ENCODE measurements around the gene PSMA5. TPM values are rescaled to one million over a fixed set of nuclear protein-coding genes. Genes with fewer than 3 reads are reported as not detected.

Gene PSMA5
- total and polyA plus RNA-seq, 2 of the 13 experiments (the other 11 are each of a cell fraction or from before 2014, with no cell fraction given): 140 to 169 TPM

- TF ChIP-seq MYC (CRISPR knock-in tag; IDR thresholded peaks at IDR 0.05; ENCODE audit: borderline replicate concordance) (no peak), KDM5B (CRISPR knock-in tag; IDR thresholded peaks at IDR 0.05; ENCODE audit: borderline replicate concordance) (no peak), ZNF790 (CRISPR knock-in tag; IDR thresholded peaks at IDR 0.05; ENCODE audit: borderline replicate concordance) (no peak; the same call in 1 of the 2 replicates), ARNT2 (CRISPR knock-in tag; IDR thresholded peaks at IDR 0.05; ENCODE audit: low read depth) (peak; percentile 49; the same call in 1 of the 2 replicates), ZNF326 (CRISPR knock-in tag; IDR thresholded peaks at IDR 0.05; ENCODE audit: borderline replicate concordance) (no peak), TCF7L2 (IDR thresholded peaks at IDR 0.05; ENCODE audit: low read depth, low read length) (no peak), ZNF530 (CRISPR knock-in tag; IDR thresholded peaks at IDR 0.05; ENCODE audit: low read depth) (no peak), AKAP8 (CRISPR knock-in tag; IDR thresholded peaks at IDR 0.05) (no peak), STAT5B (CRISPR knock-in tag; IDR thresholded peaks at IDR 0.05) (no peak), DBP (CRISPR knock-in tag; IDR thresholded peaks at IDR 0.05; ENCODE audit: not compliant biosample characterization) (no peak), ZKSCAN1 (IDR thresholded peaks at IDR 0.05; ENCODE audit: low read length) (no peak), KLF9 (CRISPR knock-in tag; IDR thresholded peaks at IDR 0.05; ENCODE audit: low read depth) (no peak), YEATS4 (CRISPR knock-in tag; IDR thresholded peaks at IDR 0.05; ENCODE audit: borderline replicate concordance) (no peak), JDP2 (CRISPR knock-in tag; IDR thresholded peaks at IDR 0.05; ENCODE audit: borderline replicate concordance) (no peak), KLF13 (CRISPR knock-in tag; IDR thresholded peaks at IDR 0.05) (no peak), ZSCAN31 (CRISPR knock-in tag; IDR thresholded peaks at IDR 0.05; ENCODE audit: low read depth) (no peak), KLF15 (CRISPR knock-in tag; IDR thresholded peaks at IDR 0.05; ENCODE audit: borderline replicate concordance) (no peak), GZF1 (CRISPR knock-in tag; IDR thresholded peaks at IDR 0.05) (no peak), HIVEP1 (CRISPR knock-in tag; IDR thresholded peaks at IDR 0.05) (0 out of 2 replicates have a peak, but pooled peaks have one; percentile 40), E2F2 (CRISPR knock-in tag; IDR thresholded peaks at IDR 0.05; ENCODE audit: borderline replicate concordance) (no peak), ZNF18 (CRISPR knock-in tag; IDR thresholded peaks at IDR 0.05; ENCODE audit: insufficient replicate concordance) (no peak), ZFP1 (CRISPR knock-in tag; IDR thresholded peaks at IDR 0.05) (peak; percentile 41; the same call in 1 of the 2 replicates), U2AF1 (optimal IDR thresholded peaks at IDR 0.05; ENCODE audit: low read depth, low read length) (no peak), ZBTB38 (CRISPR knock-in tag; IDR thresholded peaks at IDR 0.05) (peak; percentile 13; the same call in 1 of the 2 replicates)
Measured at GRCh38 chr1:109397581-109398342, 28.5 kb downstream of the PSMA5 start, which contains the start of gene SORT1 (continued).
